ENCODE data around the gene MBD3L1. TPM values are rescaled to one million over a fixed set of nuclear protein-coding genes. Genes with fewer than 3 reads are reported as not detected.

MBD3L1 gene
- total and polyA plus RNA-seq, 2 of the 13 experiments (the other 11 are each of a cell fraction or from before 2014, with no cell fraction given) = not detected

GRCh38 chr19:8887364-8887763, 55.2 kb downstream of the MBD3L1 start (continued):
- TF ChIP-seq MEIS1 (CRISPR knock-in tag; IDR thresholded peaks at IDR 0.05; ENCODE audit: borderline replicate concordance) = no peak
- TF ChIP-seq HOXA5 (CRISPR knock-in tag; IDR thresholded peaks at IDR 0.05) = no peak
- TF ChIP-seq ZZZ3 (CRISPR knock-in tag; IDR thresholded peaks at IDR 0.05; ENCODE audit: borderline replicate concordance) = no peak
- no peak for TF ChIP-seq ZBTB44 (CRISPR knock-in tag; IDR thresholded peaks at IDR 0.05)
- no peak for TF ChIP-seq ZNF652 (CRISPR knock-in tag; IDR thresholded peaks at IDR 0.05; ENCODE audit: borderline replicate concordance, low read depth)
- no peak for TF ChIP-seq ZSCAN9 (CRISPR knock-in tag; IDR thresholded peaks at IDR 0.05; ENCODE audit: borderline replicate concordance)
- no peak for TF ChIP-seq ZNF564 (CRISPR knock-in tag; IDR thresholded peaks at IDR 0.05)
- TF ChIP-seq RFX3 (CRISPR knock-in tag; IDR thresholded peaks at IDR 0.05) = no peak
- TF ChIP-seq KDM5A (IDR thresholded peaks at IDR 0.05; ENCODE audit: borderline replicate concordance, low read length) = no peak
- no peak for TF ChIP-seq IRF2 (CRISPR knock-in tag; IDR thresholded peaks at IDR 0.05)
- TF ChIP-seq ZNF816 (CRISPR knock-in tag; IDR thresholded peaks at IDR 0.05; ENCODE audit: borderline replicate concordance) = no peak
- TF ChIP-seq ZNF441 (CRISPR knock-in tag; IDR thresholded peaks at IDR 0.05; ENCODE audit: borderline replicate concordance) = no peak
- no peak for TF ChIP-seq ZBTB43 (CRISPR knock-in tag; conservative IDR thresholded peaks at IDR 0.05)
- no peak for TF ChIP-seq CREBL2 (CRISPR knock-in tag; IDR thresholded peaks at IDR 0.05; ENCODE audit: borderline replicate concordance)
- TF ChIP-seq SNAPC2 (CRISPR knock-in tag; IDR thresholded peaks at IDR 0.05) = no peak
- TF ChIP-seq ATF1 (CRISPR knock-in tag; IDR thresholded peaks at IDR 0.05) = no peak
- no peak for TF ChIP-seq SALL2 (CRISPR knock-in tag; IDR thresholded peaks at IDR 0.05)
- no peak for TF ChIP-seq SMARCE1 (IDR thresholded peaks at IDR 0.05; ENCODE audit: borderline replicate concordance)
- no peak for TF ChIP-seq ZNF839 (CRISPR knock-in tag; IDR thresholded peaks at IDR 0.05; ENCODE audit: borderline replicate concordance)
- TF ChIP-seq LCORL (IDR thresholded peaks at IDR 0.05) = 0 out of 2 replicates have a peak, but pooled peaks have one; percentile 11
- no peak for TF ChIP-seq LCORL (CRISPR knock-in tag; IDR thresholded peaks at IDR 0.05)
- TF ChIP-seq PHF21A (CRISPR knock-in tag; IDR thresholded peaks at IDR 0.05) = no peak
- no peak for TF ChIP-seq ZNF496 (CRISPR knock-in tag; IDR thresholded peaks at IDR 0.05; ENCODE audit: insufficient replicate concordance)
- TF ChIP-seq NONO (IDR thresholded peaks at IDR 0.05) = peak; percentile 50; the same call in 1 of the 2 replicates
- TF ChIP-seq NONO (CRISPR knock-in tag; conservative IDR thresholded peaks at IDR 0.05) = no peak
- no peak for TF ChIP-seq ZNF558 (CRISPR knock-in tag; IDR thresholded peaks at IDR 0.05; ENCODE audit: borderline replicate concordance)

Data from HepG2 (cell line).